GM13977 (cell line): ENCODE measurements around the gene RHCG.

Experiments
- DNase-seq: peaks from one replicate; pipeline ENCODE4 v3.0.0; 2012; ENCODE audit warnings: low spot score
- in situ Hi-C: fragments of 300-500 bp; cut with MboI; formaldehyde crosslinking; loops from one replicate; pipeline ENCODE4 v1.12.0; 2022; ENCODE audit warnings: low sequenced_read_pairs, low pct_unique_long_range_greater_than_20kb, mixed read lengths, inconsistent platforms; ENCODE audit not compliant: unreplicated experiment
- TF ChIP-seq, protein P1 (sequence below): IDR thresholded peaks from 2 replicates; pipeline ENCODE4 v1.5.1; 2012; ENCODE audit warnings: mild to moderate bottlenecking, control low read depth; ENCODE audit not compliant: insufficient read depth; ENCODE audit errors: extremely low read depth, missing control alignments

The RHCG gene

DNA sequence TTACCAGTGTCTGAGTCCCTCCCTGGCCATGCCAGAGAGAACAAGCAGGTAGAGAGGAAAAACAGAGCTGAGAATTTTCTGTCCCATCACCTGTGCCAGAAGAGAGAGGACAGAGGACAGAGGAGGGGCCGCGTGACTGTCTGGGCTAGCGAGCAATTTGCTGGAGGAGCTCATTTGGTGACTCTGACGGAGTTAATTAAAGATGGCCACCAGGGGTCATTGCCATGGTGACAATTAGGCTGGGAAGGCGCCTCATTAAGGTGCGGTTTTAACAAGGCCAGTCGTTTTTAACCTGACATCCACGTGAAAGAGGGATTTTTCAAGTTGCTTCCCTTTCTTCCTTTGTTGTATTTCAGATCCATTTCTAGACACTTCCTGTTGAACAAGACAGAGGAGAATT, 72.4 kb downstream of the RHCG start:
- DNase-seq, result no peak
- TF ChIP-seq, protein P1, sequence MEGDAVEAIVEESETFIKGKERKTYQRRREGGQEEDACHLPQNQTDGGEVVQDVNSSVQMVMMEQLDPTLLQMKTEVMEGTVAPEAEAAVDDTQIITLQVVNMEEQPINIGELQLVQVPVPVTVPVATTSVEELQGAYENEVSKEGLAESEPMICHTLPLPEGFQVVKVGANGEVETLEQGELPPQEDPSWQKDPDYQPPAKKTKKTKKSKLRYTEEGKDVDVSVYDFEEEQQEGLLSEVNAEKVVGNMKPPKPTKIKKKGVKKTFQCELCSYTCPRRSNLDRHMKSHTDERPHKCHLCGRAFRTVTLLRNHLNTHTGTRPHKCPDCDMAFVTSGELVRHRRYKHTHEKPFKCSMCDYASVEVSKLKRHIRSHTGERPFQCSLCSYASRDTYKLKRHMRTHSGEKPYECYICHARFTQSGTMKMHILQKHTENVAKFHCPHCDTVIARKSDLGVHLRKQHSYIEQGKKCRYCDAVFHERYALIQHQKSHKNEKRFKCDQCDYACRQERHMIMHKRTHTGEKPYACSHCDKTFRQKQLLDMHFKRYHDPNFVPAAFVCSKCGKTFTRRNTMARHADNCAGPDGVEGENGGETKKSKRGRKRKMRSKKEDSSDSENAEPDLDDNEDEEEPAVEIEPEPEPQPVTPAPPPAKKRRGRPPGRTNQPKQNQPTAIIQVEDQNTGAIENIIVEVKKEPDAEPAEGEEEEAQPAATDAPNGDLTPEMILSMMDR, result no peak
- in situ Hi-C loops, result no loop called here
